K562 (cell line): Measurements from ENCODE around the gene SLC33A1. TPM values are rescaled to one million over a fixed set of nuclear protein-coding genes. Genes with fewer than 3 reads are reported as not detected.
"Not testable (repeated sequence)": the region's sequence is repeated elsewhere in the genome, so short reads cannot be mapped to it uniquely, and the experiment has no call there.

Source experiments
- ASH1L ChIP-seq: fragments of 450-650 bp; IDR thresholded peaks from 2 replicates; pipeline ENCODE4 v1.6.1; 2018; ENCODE audit warnings: borderline replicate concordance, mild to moderate bottlenecking, low read depth; ENCODE audit not compliant: partially characterized antibody
- BRD9 ChIP-seq: fragments of 450-650 bp; IDR thresholded peaks from 2 replicates; pipeline ENCODE4 v1.6.1; 2018; ENCODE audit warnings: low read depth; ENCODE audit not compliant: partially characterized antibody
- CBFA2T3 ChIP-seq: fragments of 450-650 bp; IDR thresholded peaks from 2 replicates; pipeline ENCODE4 v1.6.1; 2017
- JUN ChIP-seq, 2 experiments: sonication (generic) in 1 of 2; formaldehyde crosslinking in 1 of 2; IDR thresholded peaks; 2 replicates each; pipeline versions ENCODE4 v1.6.1 to v1.8.0; 2012 to 2022; ENCODE audit warnings: borderline replicate concordance in 2 of 2, mild to moderate bottlenecking in 2 of 2, improper control_type of control experiment in 1 of 2, low read depth in 1 of 2, low read length in 1 of 2, missing genetic modification reagents in 1 of 2
- MBD2 ChIP-seq: sonication (generic); IDR thresholded peaks from 2 replicates; pipeline ENCODE4 v1.6.1; 2016; ENCODE audit warnings: low read depth, borderline replicate concordance
- POLR2A ChIP-seq: fragments of 450-650 bp; conservative IDR thresholded peaks from 2 replicates; pipeline ENCODE4 v1.6.1; 2016
- RBFOX2 ChIP-seq: fragments of 200-400 bp; formaldehyde crosslinking; IDR thresholded peaks from 2 replicates; pipeline ENCODE4 v1.6.1; 2017; ENCODE audit warnings: low read depth, mild to moderate bottlenecking, low read length, moderate library complexity
- TRIM24 ChIP-seq, 2 experiments: fragments of 450-650 bp; IDR thresholded peaks; 2 replicates each; pipeline ENCODE4 v1.6.1; 2016
- ZNF316 ChIP-seq: fragments of 450-650 bp; IDR thresholded peaks from 2 replicates; pipeline ENCODE4 v1.6.1; 2016
- ZNF384 ChIP-seq: IDR thresholded peaks from 2 replicates; pipeline ENCODE4 v1.6.1; 2012; ENCODE audit warnings: low read depth, low read length, improper control_type of control experiment
- polyA plus RNA-seq, 8 experiments: library from polyadenylated mRNA; depleted of rRNA in 4 of 8; stranded (reverse) in 5 of 8; unstranded in 3 of 8; fragments of >200 nt; fragmentation: Nextera tagmentation in 2 of 8; fragmentation: Illumina TruSeq in 1 of 8; extraction: Ambion mirVana in 2 of 8; extraction: Trizol in 1 of 8; gene quantifications; 2 replicates each; pipeline versions ENCODE4 v1.2.1 to v1.2.3, GENCODE V29; 2011 to 2014; ENCODE audit warnings: inconsistent platforms in 1 of 8, missing spikeins in 1 of 8
- total RNA-seq, 7 experiments: library from RNA; depleted of rRNA in 6 of 7; stranded (reverse); fragments of >200 nt in 6 of 7; fragmentation: Illumina TruSeq in 2 of 7; extraction: Trizol in 2 of 7; gene quantifications; 2 replicates each; pipeline versions ENCODE4 v1.2.1 to v1.2.3, GENCODE V29; 2011 to 2021; ENCODE audit warnings: low replicate concordance in 1 of 7
- TF ChIP-seq, protein P1 (sequence below), 2 experiments: fragments of 450-650 bp; IDR thresholded peaks; 2 replicates each; pipeline ENCODE4 v1.6.1; 2016; ENCODE audit warnings: mild to moderate bottlenecking in 2 of 2, borderline replicate concordance in 1 of 2, low read depth in 1 of 2, moderate library complexity in 1 of 2
- TF ChIP-seq, protein P2 (sequence below): fragments of 450-650 bp; IDR thresholded peaks from 2 replicates; pipeline ENCODE4 v1.6.1; 2017; ENCODE audit warnings: antibody characterized with exemption
- TF ChIP-seq, protein P3 (sequence below), 2 experiments: fragments of 450-650 bp; IDR thresholded peaks; 2 replicates each; pipeline ENCODE4 v1.6.1; 2016
- TF ChIP-seq, protein P4 (sequence below): fragments of 450-650 bp; formaldehyde crosslinking; IDR thresholded peaks from 2 replicates; pipeline ENCODE4 v1.4.0; 2022; ENCODE audit warnings: missing genetic modification characterization

SLC33A1 gene
- total and polyA plus RNA-seq, 9 of the 15 experiments (the other 6 are each of a cell fraction or from before 2014, with no cell fraction given), result 6.2 to 26.8 (median 19.6) TPM

DNA sequence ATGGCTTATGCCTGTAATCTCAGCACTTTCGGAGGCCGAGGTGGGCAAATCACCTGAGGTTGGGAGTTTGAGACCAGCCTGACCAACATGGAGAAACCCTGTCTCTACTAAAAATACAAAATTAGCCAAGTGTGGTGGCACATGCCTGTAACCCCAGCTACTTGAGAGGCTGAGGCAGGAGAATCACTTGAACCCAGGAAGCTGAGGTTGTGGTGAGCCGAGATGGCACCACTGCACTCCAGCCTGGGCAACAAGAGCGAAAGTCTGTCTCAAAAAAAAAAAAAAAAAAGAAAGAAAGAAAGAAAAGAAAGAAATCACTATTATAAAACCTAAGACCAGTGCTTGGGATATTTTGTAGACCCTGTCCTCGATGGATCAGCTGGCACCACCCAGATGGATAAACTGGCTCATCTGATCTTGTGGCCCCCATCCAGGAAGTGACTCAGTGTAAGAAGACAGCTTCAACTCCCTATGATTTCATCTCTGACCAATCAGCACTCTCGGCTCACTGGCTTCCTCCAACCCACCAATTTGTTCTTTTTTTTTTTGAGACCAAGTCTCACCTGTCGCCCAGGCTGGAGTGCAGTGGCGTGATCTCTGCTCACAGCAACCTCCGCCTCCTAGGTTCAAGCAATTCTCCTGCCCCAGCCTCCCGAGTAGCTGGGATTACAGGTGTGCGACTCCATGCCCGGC lies 8.2 kb upstream of the SLC33A1 start (continued):
- TF ChIP-seq, protein P1, sequence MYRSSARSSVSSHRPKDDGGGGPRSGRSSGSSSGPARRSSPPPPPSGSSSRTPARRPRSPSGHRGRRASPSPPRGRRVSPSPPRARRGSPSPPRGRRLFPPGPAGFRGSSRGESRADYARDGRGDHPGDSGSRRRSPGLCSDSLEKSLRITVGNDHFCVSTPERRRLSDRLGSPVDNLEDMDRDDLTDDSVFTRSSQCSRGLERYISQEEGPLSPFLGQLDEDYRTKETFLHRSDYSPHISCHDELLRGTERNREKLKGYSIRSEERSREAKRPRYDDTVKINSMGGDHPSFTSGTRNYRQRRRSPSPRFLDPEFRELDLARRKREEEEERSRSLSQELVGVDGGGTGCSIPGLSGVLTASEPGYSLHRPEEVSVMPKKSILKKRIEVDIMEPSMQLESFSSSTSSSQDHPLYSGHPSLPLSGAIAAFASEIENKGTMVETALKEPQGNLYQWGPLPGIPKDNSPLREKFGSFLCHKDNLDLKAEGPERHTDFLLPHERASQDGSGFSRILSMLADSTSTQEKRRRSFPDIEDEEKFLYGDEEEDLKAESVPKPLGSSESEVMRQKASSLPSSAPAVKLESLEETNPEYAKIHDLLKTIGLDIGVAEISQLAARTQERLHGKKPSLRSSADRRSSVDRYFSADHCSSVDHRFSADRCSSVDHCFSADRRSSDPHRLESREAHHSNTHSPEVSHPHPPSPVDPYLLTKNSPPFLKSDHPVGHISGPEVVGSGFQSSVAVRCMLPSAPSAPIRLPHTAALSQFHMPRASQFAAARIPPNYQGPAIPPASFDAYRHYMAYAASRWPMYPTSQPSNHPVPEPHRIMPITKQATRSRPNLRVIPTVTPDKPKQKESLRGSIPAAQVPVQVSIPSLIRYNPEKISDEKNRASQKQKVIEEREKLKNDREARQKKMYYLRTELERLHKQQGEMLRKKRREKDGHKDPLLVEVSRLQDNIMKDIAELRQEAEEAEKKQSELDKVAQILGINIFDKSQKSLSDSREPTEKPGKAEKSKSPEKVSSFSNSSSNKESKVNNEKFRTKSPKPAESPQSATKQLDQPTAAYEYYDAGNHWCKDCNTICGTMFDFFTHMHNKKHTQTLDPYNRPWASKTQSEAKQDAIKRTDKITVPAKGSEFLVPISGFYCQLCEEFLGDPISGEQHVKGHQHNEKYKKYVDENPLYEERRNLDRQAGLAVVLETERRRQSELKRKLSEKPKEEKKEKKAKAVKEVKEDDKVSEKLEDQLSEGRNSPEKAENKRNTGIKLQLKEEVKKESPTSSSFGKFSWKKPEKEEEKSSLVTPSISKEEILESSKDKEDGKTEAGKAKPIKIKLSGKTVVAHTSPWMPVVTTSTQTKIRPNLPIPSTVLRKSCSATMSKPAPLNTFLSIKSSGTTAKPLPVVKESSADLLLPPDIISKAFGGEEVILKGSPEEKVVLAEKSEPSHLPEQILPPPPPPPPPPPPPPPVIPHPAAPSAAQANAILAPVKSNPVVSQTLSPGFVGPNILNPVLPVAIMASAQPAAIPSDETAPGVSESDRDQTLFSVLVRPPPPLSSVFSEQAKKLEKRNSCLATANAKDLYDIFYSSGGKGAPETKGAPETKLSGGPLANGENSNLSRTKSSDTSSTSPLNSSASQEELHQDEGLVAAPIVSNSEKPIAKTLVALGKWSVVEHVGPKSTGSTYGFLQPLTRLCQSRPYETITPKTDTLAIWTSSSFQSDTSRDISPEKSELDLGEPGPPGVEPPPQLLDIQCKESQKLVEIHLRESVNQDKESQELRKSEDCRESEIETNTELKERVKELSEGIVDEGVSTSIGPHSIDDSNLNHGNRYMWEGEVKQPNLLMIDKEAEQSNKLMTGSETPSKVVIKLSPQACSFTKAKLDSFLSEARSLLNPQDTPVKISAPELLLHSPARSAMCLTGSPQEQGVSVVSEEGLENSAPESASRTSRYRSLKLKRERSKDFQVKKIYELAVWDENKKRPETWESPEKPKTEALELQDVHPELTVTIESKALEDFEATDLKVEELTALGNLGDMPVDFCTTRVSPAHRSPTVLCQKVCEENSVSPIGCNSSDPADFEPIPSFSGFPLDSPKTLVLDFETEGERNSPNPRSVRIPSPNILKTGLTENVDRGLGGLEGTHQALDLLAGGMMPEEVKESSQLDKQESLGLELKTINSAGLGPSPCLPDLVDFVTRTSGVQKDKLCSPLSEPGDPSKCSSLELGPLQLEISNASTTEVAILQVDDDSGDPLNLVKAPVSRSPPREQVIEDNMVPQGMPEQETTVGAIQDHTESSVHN (IDR thresholded peaks at IDR 0.05; ENCODE audit: borderline replicate concordance in 1 of 2, low read depth in 1 of 2), result peak in 1 of 2 experiments; percentile 81; a peak in 2 of 4 replicates
- TF ChIP-seq RBFOX2 (peak; percentile 31; the same call in 1 of the 2 replicates), ZNF384 (peak; percentile 84), CBFA2T3 (0 out of 2 replicates have a peak, but pooled peaks have one; percentile 11), MBD2 (peak; percentile 32; the same call in 1 of the 2 replicates), POLR2A (peak; percentile 76), ZNF316 (peak; percentile 3; the same call in 1 of the 2 replicates), JUN (IDR thresholded peaks at IDR 0.05; ENCODE audit: borderline replicate concordance, low read depth, low read length) (0 out of 2 replicates have a peak, but pooled peaks have one; percentile 51), BRD9 (peak; percentile 47), TRIM24 (IDR thresholded peaks at IDR 0.05) (peak in 1 of 2 experiments; percentile 34; a peak in 1 of 4 replicates), ASH1L (peak; percentile 52)
- TF ChIP-seq, protein P2, sequence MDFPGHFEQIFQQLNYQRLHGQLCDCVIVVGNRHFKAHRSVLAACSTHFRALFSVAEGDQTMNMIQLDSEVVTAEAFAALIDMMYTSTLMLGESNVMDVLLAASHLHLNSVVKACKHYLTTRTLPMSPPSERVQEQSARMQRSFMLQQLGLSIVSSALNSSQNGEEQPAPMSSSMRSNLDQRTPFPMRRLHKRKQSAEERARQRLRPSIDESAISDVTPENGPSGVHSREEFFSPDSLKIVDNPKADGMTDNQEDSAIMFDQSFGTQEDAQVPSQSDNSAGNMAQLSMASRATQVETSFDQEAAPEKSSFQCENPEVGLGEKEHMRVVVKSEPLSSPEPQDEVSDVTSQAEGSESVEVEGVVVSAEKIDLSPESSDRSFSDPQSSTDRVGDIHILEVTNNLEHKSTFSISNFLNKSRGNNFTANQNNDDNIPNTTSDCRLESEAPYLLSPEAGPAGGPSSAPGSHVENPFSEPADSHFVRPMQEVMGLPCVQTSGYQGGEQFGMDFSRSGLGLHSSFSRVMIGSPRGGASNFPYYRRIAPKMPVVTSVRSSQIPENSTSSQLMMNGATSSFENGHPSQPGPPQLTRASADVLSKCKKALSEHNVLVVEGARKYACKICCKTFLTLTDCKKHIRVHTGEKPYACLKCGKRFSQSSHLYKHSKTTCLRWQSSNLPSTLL, result 0 out of 2 replicates have a peak, but pooled peaks have one; percentile 51
- TF ChIP-seq, protein P3, sequence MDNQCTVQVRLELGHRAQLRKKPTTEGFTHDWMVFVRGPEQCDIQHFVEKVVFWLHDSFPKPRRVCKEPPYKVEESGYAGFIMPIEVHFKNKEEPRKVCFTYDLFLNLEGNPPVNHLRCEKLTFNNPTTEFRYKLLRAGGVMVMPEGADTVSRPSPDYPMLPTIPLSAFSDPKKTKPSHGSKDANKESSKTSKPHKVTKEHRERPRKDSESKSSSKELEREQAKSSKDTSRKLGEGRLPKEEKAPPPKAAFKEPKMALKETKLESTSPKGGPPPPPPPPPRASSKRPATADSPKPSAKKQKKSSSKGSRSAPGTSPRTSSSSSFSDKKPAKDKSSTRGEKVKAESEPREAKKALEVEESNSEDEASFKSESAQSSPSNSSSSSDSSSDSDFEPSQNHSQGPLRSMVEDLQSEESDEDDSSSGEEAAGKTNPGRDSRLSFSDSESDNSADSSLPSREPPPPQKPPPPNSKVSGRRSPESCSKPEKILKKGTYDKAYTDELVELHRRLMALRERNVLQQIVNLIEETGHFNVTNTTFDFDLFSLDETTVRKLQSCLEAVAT (IDR thresholded peaks at IDR 0.05), result 0 out of 4 replicates have a peak, but pooled peaks of 1 of the 2 experiments have one; percentile 18
- not testable (repeated sequence) for TF ChIP-seq JUN (CRISPR knock-in tag; IDR thresholded peaks at IDR 0.05; ENCODE audit: borderline replicate concordance)
- TF ChIP-seq, protein P4, sequence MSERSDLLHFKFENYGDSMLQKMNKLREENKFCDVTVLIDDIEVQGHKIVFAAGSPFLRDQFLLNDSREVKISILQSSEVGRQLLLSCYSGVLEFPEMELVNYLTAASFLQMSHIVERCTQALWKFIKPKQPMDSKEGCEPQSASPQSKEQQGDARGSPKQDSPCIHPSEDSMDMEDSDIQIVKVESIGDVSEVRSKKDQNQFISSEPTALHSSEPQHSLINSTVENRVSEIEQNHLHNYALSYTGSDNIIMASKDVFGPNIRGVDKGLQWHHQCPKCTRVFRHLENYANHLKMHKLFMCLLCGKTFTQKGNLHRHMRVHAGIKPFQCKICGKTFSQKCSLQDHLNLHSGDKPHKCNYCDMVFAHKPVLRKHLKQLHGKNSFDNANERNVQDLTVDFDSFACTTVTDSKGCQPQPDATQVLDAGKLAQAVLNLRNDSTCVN (CRISPR knock-in tag), result 0 out of 2 replicates have a peak, but pooled peaks have one; percentile 26
- TF ChIP-seq, all 486 proteins: peak for 54; not testable (repeated sequence) for 432
